Amniotic stem cell (primary cell): ENCODE measurements around the gene CROCC2.

Experiments used
- DNase-seq: peaks from one replicate; lab custom pipeline; 2025; lab: John Stamatoyannopoulos, UW

Gene CROCC2

GRCh38 chr2:240956171-240956934 is 50.2 kb downstream of the CROCC2 start:
- no peak for DNase-seq

- no peak for DNase-seq
These were observed 51.0 kb downstream of the CROCC2 start for GRCh38 chr2:240956935-240957655.

GRCh38 chr2:240957656-240958365 is 51.7 kb downstream of the CROCC2 start:
- DNase-seq, result no peak

- DNase-seq, result no peak
These were observed 52.5 kb downstream of the CROCC2 start for GRCh38 chr2:240958366-240959213.

GRCh38 chr2:240959214-240959940 is 53.2 kb downstream of the CROCC2 start:
- DNase-seq, result no peak

- DNase-seq, result no peak
These were observed 53.8 kb downstream of the CROCC2 start for GRCh38 chr2:240959941-240960308.

- no peak for DNase-seq
These were observed 54.3 kb downstream of the CROCC2 start for GRCh38 chr2:240960309-240960970.

- DNase-seq, result no peak
These were observed 55.1 kb downstream of the CROCC2 start for GRCh38 chr2:240960971-240961876.

- no peak for DNase-seq
These were observed 55.8 kb downstream of the CROCC2 start for GRCh38 chr2:240961910-240962299.

GRCh38 chr2:240962300-240963064 is 56.3 kb downstream of the CROCC2 start:
- no peak for DNase-seq

GRCh38 chr2:240963065-240963867 is 57.1 kb downstream of the CROCC2 start:
- no peak for DNase-seq

GRCh38 chr2:240963868-240964703 is 58.0 kb downstream of the CROCC2 start:
- no peak for DNase-seq

GRCh38 chr2:240964704-240965295 is 58.7 kb downstream of the CROCC2 start:
- no peak for DNase-seq

- DNase-seq, result no peak
These were observed 59.3 kb downstream of the CROCC2 start for GRCh38 chr2:240965296-240965904.

- DNase-seq, result no peak
These were observed 59.8 kb downstream of the CROCC2 start for GRCh38 chr2:240965905-240966456.

- DNase-seq, result no peak
These were observed 60.3 kb downstream of the CROCC2 start for GRCh38 chr2:240966457-240966905.
